Fibroblast of skin of scalp (primary cell): ENCODE data around the gene CCNDBP1.
"Not testable (repeated sequence)": the region's sequence is repeated elsewhere in the genome, so short reads cannot be mapped to it uniquely, and the experiment has no call there.

Experiments used
- DNase-seq: peaks from one replicate; pipeline ENCODE4 v3.0.0-alpha.2; 2013

Gene CCNDBP1

DNA sequence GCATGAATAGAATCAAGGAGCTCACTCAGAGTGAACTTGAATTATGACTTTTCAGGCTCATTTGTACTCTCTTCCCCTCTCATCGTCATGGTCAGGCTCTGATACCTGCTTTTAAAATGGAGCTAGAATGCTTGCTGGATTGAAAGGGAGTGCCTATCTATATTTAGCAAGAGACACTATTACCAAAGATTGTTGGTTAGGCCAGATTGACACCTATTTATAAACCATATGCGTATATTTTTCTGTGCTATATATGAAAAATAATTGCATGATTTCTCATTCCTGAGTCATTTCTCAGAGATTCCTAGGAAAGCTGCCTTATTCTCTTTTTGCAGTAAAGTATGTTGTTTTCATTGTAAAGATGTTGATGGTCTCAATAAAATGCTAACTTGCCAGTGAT lies 9.6 kb downstream of the CCNDBP1 start:
- peak; percentile 55 for DNase-seq

DNA sequence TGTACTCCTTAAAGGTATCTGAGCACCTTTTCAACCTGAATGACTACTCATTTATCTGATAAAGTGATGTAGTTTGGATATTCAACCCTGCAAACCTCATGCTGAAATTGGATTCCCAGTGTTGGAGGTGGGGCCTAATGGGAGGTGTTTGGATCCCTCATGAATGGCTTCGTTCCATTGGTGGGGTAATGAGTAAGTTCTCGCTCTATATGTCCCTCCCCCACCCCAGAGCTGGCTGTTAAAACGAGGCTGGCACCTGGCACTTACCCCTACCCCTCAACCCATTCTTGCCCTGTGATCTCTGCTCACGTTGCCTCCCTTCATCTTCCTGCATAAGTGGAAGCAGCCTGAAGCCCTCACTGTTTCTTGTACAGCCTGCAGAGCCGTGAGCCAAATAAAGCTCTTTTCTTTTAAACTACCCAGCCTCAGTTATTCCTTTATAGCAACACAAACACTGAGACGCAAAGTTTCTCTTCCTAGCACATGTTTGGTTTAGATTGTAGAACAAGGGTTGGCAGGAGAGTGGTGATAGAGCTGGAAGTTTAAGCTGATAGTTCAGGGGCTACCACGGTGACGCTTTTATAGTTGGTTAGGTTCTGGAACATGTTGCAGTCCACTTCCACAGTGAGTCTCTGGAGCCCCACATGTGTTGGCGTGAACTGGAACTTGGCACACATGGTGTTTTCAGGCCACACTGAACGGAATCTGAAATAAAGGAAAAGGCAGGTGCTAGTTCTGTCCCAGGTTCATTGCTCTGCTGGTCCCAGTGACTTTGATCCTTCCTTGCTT lies 11.8 kb downstream of the CCNDBP1 start:
- DNase-seq, result no peak

DNA sequence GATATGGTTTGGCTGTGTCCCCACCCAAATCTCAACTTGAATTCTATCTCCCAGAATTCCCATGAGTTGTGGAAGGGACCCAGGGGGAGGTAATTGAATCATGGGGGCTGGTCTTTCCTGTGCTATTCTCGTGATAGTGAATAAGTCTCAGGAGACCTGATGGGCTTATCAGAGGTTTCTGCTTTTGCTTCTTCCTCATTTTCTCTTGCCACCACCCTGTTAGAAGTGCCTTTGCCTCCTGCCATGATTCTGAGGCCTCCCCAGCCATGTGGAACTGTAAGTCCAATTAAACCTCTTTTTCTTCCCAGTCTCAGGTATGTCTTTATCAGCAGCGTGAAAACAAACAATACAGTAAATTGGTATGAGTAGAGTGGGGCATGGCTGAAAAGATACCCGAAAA lies 12.6 kb downstream of the CCNDBP1 start:
- DNase-seq, result not testable (repeated sequence)

- not testable (repeated sequence) for DNase-seq
These were observed 13.4 kb downstream of the CCNDBP1 start for GRCh38 chr15:43198556-43198955.

DNA sequence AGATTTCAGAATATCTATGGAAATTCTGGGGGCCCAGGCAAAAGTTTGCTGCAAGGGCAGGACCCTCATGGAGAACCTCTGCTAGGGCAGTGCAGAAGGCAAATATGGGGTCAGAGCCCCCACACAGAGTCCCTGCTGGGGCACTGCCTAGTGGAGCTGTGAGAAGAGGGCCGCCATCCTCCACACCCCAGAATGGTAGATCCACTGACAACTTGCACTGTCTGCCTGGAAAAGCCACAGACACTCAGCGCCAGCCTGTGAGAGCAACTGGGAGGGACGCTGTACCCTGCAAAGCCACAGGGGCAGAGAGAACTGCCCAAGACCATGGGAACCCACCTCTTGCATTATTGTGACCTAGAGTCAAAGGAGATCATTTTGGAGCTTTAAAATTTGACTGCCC lies 13.8 kb downstream of the CCNDBP1 start:
- no peak for DNase-seq

DNA sequence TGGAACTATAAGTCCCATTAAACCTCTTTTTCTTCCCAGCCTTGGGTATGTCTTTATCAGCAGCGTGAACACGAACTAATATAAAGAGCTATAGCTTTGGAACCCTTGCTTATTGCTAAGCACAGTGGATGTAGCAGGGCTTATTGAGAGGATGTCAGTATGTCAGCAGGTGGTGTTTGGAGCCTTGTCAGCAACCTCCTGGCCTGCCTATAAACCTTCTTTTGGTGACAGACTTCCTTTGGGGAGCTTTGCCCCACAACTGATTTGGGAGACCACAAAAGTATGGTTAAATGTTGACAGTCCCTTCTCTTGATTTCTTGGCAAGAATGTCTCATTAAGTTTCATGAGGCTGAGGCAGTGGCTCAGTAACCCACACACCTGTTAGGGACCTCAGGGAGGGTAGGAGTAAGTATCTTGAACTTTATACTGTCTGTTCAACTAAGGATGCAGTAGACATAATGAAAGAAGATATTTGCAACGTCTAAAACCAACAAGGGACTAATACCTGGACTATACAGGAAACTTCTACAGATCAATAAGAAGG lies 14.8 kb downstream of the CCNDBP1 start:
- no peak for DNase-seq

DNA sequence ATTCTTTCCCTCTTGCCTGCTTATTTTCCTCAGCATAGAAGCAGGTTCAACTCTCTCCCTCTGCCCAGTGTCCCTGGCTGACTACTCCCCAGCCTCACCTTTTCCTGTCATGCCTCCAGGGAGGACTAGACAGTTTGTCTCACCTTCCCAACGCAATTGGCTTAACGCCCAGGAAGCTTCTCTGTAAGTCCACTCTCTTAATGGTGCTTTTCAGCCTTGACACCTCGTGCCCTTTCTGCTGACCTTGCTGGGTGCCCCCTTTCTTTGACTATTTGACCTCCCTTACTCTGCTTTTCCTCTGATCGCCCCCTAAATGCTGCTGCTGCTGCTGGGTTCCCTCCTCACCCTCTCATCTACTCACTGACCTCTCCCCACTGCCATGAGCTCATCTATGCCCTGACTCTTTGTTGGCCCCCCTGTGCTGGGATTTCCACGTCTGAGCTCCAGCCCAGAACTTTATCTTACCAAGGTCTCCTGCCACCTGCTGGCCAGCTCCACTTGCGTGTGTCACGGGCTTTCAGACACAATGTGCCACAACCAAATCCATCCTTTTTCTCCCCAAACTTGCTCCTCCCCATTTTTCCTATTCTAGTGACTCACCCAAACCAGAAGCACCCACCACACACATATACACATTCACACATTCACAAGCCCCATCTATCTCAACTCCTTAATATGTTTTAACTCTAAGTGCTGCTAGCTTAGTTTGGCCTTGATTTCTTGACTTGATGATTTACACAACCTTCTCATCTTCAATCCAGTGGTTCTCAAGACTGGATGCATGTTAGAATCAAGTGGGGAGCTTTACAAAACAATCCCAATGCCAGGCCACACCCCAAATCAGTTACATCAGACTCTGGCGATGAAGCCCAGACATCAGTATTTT lies 19.1 kb downstream of the CCNDBP1 start:
- peak; percentile 78 for DNase-seq

DNA sequence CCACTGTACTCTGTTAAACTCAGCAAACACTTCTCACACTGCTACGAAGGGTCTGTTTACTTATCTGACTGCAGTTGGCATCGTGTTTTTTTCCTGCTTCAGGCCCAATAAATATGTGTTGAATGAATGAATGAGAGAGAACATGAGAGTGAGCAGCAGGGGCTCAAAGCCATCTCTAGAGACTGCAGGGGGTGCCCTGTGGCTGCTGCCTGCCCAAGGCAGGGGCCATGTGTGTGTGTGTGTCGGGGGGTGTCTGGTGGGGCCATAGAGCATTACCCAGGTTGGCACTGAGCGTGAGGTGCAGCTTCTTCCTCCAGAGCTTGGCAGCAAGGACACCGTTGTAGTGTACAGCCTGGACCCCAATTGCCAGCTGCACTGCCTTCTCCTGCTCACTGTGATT lies 20.9 kb downstream of the CCNDBP1 start:
- DNase-seq, result no peak

GRCh38 chr15:43207024-43207423 lies 21.8 kb downstream of the CCNDBP1 start:
- no peak for DNase-seq

DNA sequence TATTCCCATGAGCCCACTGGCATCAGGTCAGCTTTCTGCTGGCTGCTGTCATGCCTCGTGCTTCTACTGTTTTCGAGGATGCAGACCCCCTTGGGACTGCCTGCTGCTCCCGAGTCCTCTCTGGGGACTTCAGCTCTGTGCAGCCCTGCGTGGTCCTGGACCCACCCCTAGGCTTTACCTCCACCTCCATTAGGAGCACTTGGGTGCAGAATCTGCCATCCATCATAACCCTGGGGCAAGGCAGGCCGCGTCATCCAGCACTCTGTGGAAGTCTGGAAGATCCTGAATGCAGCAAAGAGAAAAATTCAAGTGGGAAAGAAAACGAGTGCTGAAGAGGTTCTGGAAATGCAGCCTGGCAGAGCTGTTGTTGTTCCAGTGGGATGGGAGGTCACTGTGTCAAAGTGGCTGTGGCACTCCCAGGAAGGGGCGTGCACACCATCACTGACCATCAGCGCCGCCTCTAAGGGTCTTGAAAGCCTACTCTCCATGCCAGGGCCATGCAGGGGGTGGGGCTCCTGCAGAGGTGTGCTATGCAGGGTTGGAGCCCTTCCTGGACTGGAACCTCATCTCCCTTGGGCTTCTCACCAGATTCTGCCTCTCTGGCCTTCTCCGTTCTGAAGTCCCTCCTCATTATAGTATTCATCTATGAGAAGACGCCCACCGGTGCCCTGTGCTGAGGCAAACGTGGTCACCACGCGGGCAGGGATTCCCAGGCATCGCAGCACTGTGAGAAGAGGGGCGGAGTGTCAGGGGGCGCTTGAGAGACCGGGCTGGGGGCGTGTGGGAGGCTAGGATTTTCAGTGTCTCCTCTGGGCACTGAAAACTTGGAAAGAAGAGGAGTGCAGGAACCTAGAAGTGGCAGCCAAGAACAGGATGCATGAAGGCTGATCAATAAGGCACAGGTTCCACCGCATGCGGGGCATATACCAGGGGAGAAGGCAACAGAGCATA lies 23.1 kb downstream of the CCNDBP1 start:
- DNase-seq, result no peak

- DNase-seq, result no peak
These were observed 24.0 kb downstream of the CCNDBP1 start for GRCh38 chr15:43209059-43209824.

DNA sequence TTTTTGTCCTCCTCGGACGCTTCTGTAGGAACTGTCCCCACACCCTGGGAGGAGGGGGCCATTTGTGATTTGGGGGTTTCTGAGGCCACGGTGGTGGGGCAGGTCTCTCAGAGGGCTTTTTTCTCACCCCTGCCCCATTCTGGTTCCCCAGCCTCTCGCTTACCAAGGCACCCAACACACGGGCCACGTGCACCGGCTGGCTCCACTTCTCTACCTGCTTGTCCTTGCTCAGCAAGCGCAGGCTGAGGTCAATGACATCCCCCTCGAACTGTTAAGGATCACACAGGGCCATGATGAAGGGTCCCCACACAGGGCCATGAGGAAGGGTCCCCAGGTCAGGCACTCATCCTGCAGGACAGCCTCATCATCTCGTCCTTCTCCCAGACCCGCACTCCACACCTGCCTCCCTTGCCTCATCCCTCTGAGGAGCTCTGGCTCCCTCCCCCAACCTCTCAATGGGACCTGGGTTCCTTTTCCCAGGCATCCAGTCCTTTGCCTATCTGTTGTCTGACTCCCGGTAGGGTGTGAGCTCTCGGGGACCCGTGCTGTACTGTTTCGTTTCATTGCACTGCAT lies 25.1 kb downstream of the CCNDBP1 start:
- no peak for DNase-seq

DNA sequence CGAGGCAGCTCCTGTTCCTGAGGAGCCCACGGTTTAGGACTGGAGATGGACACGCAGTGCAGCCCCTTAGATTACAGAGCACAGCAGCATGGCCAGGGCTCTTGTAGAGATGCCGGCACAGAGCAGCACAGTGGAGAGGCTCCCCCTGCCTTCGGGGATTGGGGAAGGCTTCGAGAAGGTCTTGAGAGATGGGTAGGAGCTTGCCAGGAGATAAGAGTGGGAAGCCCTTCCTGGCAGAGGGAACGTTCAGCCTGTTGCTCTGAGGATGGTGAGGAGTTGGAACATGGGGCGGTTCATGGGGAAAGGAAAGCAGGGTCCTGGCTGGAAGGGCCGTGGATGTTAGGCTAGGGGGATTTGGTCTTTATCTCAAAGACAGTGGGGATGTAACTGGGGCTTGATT lies 25.6 kb downstream of the CCNDBP1 start:
- no peak for DNase-seq

- no peak for DNase-seq
These were observed 26.1 kb downstream of the CCNDBP1 start for GRCh38 chr15:43211224-43211735.

GRCh38 chr15:43212299-43212698 lies 27.1 kb downstream of the CCNDBP1 start:
- DNase-seq, result no peak

DNA sequence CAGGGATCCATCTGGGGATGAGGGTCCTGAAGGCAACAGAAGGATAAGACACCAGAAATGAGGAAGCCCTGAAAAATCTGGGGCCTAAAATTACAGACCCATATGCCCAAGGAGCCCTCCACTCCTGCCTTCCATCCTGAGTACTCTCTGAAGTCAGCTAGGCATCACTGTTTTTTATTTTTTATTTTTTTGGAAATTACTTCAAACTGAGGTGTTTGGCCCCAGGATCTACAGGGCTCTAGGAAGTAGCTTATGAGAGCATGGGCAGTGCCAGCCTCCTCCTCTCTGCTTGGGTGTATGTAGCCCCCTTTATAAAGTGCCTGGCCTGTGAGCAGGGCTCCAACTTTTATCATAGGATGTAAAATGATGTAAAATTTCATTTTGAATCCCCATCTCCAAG lies 27.7 kb downstream of the CCNDBP1 start:
- DNase-seq, result no peak

DNA sequence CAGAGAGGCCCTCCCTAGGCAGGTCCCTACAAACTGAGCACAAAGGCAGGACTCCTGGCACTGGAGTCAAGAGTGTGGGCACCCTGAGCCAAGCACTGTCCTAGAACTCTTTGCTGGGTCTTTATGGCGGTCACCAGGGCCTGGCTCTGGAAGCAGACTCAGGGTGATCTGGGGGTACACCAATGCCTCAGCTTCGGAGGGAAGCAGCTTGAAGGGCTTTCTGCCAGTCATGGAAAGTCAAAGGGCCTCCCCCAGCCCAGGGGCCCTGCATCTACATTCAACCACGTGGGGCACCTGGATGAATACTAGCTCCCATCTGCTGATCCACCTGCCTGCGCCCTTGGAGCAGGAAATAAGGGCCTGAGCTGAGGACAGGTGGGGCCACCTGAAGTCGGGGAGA lies 28.3 kb downstream of the CCNDBP1 start:
- no peak for DNase-seq

DNA sequence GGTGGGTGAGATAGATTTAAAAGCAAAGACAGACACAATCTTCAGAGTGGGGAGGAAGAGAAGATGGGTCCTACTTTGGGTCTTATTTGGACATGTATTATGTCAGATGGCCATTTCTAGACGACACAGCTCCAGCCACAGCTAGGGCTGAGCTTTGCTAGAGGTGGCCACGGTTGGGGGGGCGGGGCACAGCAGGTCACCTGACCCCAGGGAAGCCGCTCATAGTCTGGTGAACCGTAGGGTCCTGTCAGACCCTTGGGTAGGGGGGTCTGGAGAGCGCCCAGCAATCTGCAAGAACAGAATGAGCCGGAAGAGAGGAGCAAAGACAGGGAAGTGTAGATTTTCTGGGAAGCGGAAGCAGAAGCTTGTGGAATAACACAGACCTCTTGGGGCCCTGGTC lies 29.0 kb downstream of the CCNDBP1 start:
- DNase-seq, result no peak

GRCh38 chr15:43214592-43215295 lies 29.5 kb downstream of the CCNDBP1 start:
- DNase-seq, result no peak

DNA sequence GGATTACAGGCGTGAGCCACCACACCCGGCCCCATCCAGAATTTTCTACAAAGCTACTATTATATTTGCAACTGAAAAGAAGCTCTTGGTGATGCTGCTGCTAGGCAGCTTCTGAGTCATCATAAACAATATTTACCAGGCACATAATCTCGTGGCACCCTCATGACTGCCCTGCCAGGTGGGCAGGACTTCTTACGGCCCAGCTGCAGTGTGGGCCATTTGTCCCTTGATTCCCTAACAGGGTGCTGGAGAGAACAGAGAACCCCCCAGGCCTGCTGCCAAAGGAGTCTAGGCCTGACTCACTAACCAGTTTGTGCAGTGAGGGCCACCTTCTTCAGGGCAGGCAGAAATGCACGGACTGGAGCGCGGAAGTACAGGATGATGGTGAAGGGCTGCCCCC lies 30.8 kb downstream of the CCNDBP1 start:
- DNase-seq, result no peak
